HFFc6 (cell line): ENCODE measurements around the gene GNA14. TPM values are rescaled to one million over a fixed set of nuclear protein-coding genes. Genes with fewer than 3 reads are reported as not detected.
A peak's percentile ranks its signal among the peaks of the same experiment; 100 is the strongest.
"Not testable (repeated sequence)": the region's sequence is repeated elsewhere in the genome, so short reads cannot be mapped to it uniquely, and the experiment has no call there.

Experiments used
- DNase-seq: peaks from one replicate; pipeline ENCODE4 v3.0.0-alpha.2; 2018
- H3K27ac Mint-ChIP-seq: 2 replicates; pipeline ENCODE4 v1.8.0; 2020; ENCODE audit warnings: mild to moderate bottlenecking, mixed read lengths
- H3K27me3 Mint-ChIP-seq: 2 replicates; pipeline ENCODE4 v1.8.0; 2021; ENCODE audit warnings: mild to moderate bottlenecking, moderate library complexity, mixed read lengths; ENCODE audit not compliant: insufficient read depth
- H3K36me3 Mint-ChIP-seq: 2 replicates; pipeline ENCODE4 v1.8.0; 2021; ENCODE audit warnings: low read depth, mixed read lengths
- H3K4me1 Mint-ChIP-seq: 2 replicates; pipeline ENCODE4 v1.8.0; 2020; ENCODE audit warnings: low read depth, mixed read lengths
- H3K4me3 Mint-ChIP-seq: 2 replicates; pipeline ENCODE4 v1.8.0; 2020; ENCODE audit warnings: mild to moderate bottlenecking, moderate library complexity, mixed read lengths
- H3K9me3 Mint-ChIP-seq: 2 replicates; pipeline ENCODE4 v1.8.0; 2020; ENCODE audit warnings: mild to moderate bottlenecking, mixed read lengths
- total RNA-seq, 6 experiments: library from RNA; stranded (reverse); fragmentation: NEBNext Ultra II Directional; extraction: Animal tissue kit (Norgen Biotek cat#: 25700); gene quantifications; 2 replicates in 1 of 6; 3 replicates in 5 of 6; pipeline ENCODE4 v1.2.3, GENCODE V29; 2021
- TF ChIP-seq, protein P1 (sequence below): fragments of 200-600 bp; sonication (generic); IDR thresholded peaks from 2 replicates; pipeline ENCODE4 v1.5.0; 2021; ENCODE audit warnings: antibody characterized with exemption, mild to moderate bottlenecking

Gene GNA14
- total RNA-seq, 6 experiments from 2014 or later: not detected

DNA sequence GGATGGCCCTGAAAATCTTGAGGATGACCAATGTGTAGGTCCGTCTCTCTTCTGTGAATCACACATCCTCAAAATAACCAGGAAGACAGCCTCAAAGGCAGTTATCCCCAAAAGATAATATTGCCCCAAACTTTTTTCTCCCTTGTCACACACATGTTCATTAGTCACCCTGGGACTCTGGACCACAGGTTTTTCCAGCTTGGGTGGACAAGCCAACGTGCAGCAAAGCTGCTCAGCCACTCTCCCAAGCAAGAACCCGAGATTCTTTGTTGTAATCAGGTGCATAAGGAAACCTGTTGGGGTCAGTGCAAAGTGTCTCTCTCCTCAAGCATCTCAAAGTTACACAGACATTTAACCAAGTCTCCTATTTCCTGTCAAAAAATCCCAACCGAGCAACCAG lies 196.6 kb downstream of the GNA14 start:
- peaks cover 46% of the 10 kb centered on the region for H3K4me1 Mint-ChIP-seq
- no peak overlapping the region for H3K27ac Mint-ChIP-seq
- TF ChIP-seq, protein P1, sequence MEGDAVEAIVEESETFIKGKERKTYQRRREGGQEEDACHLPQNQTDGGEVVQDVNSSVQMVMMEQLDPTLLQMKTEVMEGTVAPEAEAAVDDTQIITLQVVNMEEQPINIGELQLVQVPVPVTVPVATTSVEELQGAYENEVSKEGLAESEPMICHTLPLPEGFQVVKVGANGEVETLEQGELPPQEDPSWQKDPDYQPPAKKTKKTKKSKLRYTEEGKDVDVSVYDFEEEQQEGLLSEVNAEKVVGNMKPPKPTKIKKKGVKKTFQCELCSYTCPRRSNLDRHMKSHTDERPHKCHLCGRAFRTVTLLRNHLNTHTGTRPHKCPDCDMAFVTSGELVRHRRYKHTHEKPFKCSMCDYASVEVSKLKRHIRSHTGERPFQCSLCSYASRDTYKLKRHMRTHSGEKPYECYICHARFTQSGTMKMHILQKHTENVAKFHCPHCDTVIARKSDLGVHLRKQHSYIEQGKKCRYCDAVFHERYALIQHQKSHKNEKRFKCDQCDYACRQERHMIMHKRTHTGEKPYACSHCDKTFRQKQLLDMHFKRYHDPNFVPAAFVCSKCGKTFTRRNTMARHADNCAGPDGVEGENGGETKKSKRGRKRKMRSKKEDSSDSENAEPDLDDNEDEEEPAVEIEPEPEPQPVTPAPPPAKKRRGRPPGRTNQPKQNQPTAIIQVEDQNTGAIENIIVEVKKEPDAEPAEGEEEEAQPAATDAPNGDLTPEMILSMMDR: no peak
- peaks cover 8% of the 10 kb centered on the region; the same call in 1 of the 2 replicates for H3K9me3 Mint-ChIP-seq
- peaks cover 13% of the 10 kb centered on the region; the same call in 1 of the 2 replicates for H3K27me3 Mint-ChIP-seq
- no peak for DNase-seq
- H3K36me3 Mint-ChIP-seq: peaks cover 9% of the 10 kb centered on the region; the same call in 1 of the 2 replicates
- H3K4me3 Mint-ChIP-seq: no peak overlapping the region

- TF ChIP-seq, protein P1: no peak
- H3K27me3 Mint-ChIP-seq: peaks cover 13% of the 10 kb centered on the region; the same call in 1 of the 2 replicates
- peak overlapping the region; percentile 46; the same call in 1 of the 2 replicates for H3K27ac Mint-ChIP-seq
- no peak overlapping the region for H3K4me3 Mint-ChIP-seq
- peaks cover 8% of the 10 kb centered on the region; the same call in 1 of the 2 replicates for H3K9me3 Mint-ChIP-seq
- DNase-seq: no peak
- peaks cover 9% of the 10 kb centered on the region; the same call in 1 of the 2 replicates for H3K36me3 Mint-ChIP-seq
- H3K4me1 Mint-ChIP-seq: peaks cover 42% of the 10 kb centered on the region
Observed at GRCh38 chr9:77450085-77450475, 198.0 kb downstream of the GNA14 start.

DNA sequence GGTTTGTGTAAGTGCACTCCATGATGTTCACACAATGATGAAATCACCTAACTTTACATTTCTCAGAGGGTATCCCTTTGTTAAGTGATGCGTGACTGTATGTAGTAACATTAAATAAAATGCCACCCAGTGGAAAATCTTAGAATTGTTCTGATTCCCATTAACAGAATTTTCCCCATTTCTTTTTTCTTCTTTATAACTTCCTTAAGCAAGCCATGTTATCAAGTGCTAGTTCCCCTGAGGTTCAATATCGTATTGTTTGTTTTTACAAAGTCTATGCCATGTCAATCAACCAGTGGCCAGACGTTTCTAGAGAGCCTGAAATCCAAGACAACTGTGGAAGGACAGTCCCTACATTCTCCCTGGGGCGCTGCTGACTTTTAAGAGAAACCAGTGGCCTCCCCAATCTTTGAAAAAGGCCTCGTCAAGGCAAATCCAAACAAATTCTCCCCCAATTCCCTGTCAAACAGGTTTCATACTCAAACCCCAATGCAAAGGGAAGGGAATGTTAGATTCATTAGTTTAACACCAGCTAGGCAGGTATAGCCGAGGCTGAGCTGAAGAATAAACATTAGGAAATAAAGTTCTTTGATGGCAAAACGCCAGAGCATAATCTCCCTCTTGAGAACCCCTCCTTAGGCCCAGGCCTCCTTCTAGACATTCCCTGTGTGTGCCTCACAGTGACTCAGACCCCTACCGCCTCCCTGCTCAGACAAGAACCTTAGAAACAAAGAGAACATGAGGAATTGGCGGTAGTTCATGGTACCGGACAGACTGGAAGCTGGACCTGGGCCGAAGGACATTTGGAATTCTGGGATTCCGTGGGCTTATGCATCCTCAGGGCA lies 198.7 kb downstream of the GNA14 start:
- DNase-seq: peak; percentile 41
- peaks cover 36% of the 10 kb centered on the region for H3K4me1 Mint-ChIP-seq
- H3K27me3 Mint-ChIP-seq: peaks cover 17% of the 10 kb centered on the region
- H3K4me3 Mint-ChIP-seq: no peak overlapping the region
- H3K9me3 Mint-ChIP-seq: peaks cover 8% of the 10 kb centered on the region; the same call in 1 of the 2 replicates
- H3K36me3 Mint-ChIP-seq: peaks cover 9% of the 10 kb centered on the region; the same call in 1 of the 2 replicates
- TF ChIP-seq, protein P1: peak; percentile 58
- peak overlapping the region; percentile 46; the same call in 1 of the 2 replicates for H3K27ac Mint-ChIP-seq

GRCh38 chr9:77447646-77448045 lies 200.5 kb downstream of the GNA14 start:
- H3K9me3 Mint-ChIP-seq: 0 out of 2 replicates have a peak, but pooled peaks cover 4% of the 10 kb centered on the region
- no peak for DNase-seq
- H3K27ac Mint-ChIP-seq: no peak overlapping the region
- TF ChIP-seq, protein P1: no peak
- H3K4me3 Mint-ChIP-seq: no peak overlapping the region
- peaks cover 17% of the 10 kb centered on the region for H3K27me3 Mint-ChIP-seq
- H3K36me3 Mint-ChIP-seq: peaks cover 9% of the 10 kb centered on the region; the same call in 1 of the 2 replicates
- peaks cover 29% of the 10 kb centered on the region for H3K4me1 Mint-ChIP-seq

DNA sequence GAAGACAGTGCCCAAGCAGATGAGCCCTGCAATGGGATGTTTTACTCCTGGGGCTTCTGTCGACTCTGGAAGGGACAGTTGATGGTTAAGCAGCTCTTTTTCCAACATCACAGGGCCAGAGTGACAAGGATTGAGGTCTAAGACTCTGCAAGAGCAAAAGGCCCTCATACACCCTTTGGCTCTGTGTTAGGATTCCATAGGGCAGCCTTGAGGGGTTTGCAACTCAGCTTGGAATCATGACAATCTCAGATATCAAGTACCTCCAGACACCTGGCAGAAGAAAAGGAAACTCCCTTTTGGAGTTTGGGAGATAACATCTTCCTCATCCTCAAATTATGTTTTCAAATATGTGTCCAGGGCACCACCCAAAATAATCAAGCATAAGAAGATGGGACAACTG lies 205.7 kb downstream of the GNA14 start:
- Mint-ChIP-seq H3K4me1 (peaks cover 18% of the 10 kb centered on the region), H3K9me3 (no peaks in the 10 kb centered on the region), H3K4me3 (no peak overlapping the region), H3K27me3 (peaks cover 13% of the 10 kb centered on the region), H3K27ac (no peak overlapping the region), H3K36me3 (peaks cover 2% of the 10 kb centered on the region; the same call in 1 of the 2 replicates)
- no peak for DNase-seq
- TF ChIP-seq, protein P1: no peak

GRCh38 chr9:77441124-77441523 lies 207.0 kb downstream of the GNA14 start:
- H3K9me3 Mint-ChIP-seq, H3K27ac Mint-ChIP-seq, DNase-seq, H3K4me3 Mint-ChIP-seq, H3K36me3 Mint-ChIP-seq: not testable (repeated sequence)
- peaks cover 18% of the 10 kb centered on the region for H3K4me1 Mint-ChIP-seq
- H3K27me3 Mint-ChIP-seq: peaks cover 14% of the 10 kb centered on the region
